ENCODE data around the gene LRIT2. TPM values are rescaled to one million over a fixed set of nuclear protein-coding genes. Genes with fewer than 3 reads are reported as not detected.

The LRIT2 gene
- total RNA-seq, 1 experiment from 2014 or later = not detected

GRCh38 chr10:84226616-84227015 is 1.3 kb upstream of the LRIT2 start:
- Histone ChIP-seq H3K27me3 (ENCODE audit: insufficient read depth, low read depth) (peaks cover 66% of the 10 kb centered on the region), H3K36me3 (ENCODE audit: low read depth) (no peaks in the 10 kb centered on the region), H3K27ac (no peak overlapping the region), H3K9me2 (ENCODE audit: insufficient read depth) (no peaks in the 10 kb centered on the region), H3F3A (ENCODE audit: insufficient read depth, low read depth) (no peaks in the 10 kb centered on the region), H3K9me3 (ENCODE audit: insufficient read depth, low read depth) (no peaks in the 10 kb centered on the region), H3K79me2 (ENCODE audit: low read depth) (no peaks in the 10 kb centered on the region), H4K20me1 (ENCODE audit: insufficient read depth) (no peaks in the 10 kb centered on the region), H3K4me3 (no peak overlapping the region), H3K4me2 (no peak overlapping the region), H3K4me1 (replicated peaks; ENCODE audit: insufficient read depth) (no peaks in the 10 kb centered on the region), H2AFZ (no peak overlapping the region)
- DNase-seq = no peak
- intact Hi-C loops (cut with micrococcal nuclease; ENCODE audit: unreplicated experiment) = no loop called here
- BruUV-seq (replicated peaks) = no TSS peak
- POLR2A ChIA-PET (ENCODE audit: unreplicated experiment) = no interaction called here
- TF ChIP-seq CTCF (conservative IDR thresholded peaks at IDR 0.05) = no peak
- no peak for TF ChIP-seq EZH2 (IDR thresholded peaks at IDR 0.05; ENCODE audit: low read depth)
- CTCF ChIA-PET = no interaction called here

DNA sequence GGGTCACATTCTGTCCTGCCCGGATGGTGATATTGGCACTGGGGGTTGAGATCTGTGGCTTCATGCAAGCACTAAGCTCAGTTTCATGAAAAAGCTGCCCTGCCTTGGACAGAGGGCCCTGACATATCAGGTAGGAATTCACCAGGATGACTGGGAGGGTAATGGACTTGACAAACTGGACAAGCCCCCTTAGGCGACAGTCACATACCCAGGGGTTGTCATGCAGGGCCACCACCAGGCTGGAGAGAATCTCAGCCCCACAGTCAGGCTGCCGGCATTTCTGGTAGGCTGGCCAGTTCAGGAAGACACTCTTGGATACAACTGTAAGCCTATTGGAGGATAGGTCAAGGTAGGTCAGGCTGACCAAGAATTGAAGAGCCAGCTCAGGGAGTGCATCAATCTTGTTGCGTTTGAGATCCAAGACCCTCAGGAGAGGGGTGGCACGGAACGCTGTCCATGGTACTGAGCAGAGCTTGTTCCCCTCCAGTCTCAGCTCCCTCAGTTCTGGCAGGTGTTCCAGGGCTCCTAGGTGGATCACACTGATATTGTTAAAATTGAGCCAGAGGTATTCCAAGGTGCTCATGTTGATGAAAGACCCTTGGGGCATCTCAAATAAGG is 824 bp downstream of the LRIT2 start:
- Histone ChIP-seq H4K20me1 (ENCODE audit: insufficient read depth) (no peaks in the 10 kb centered on the region; the same call in 1 of the 2 replicates), H3F3A (ENCODE audit: insufficient read depth, low read depth) (no peaks in the 10 kb centered on the region), H3K4me3 (no peak overlapping the region), H3K4me2 (no peak overlapping the region), H3K9me3 (ENCODE audit: insufficient read depth, low read depth) (no peaks in the 10 kb centered on the region), H2AFZ (no peak overlapping the region), H3K79me2 (ENCODE audit: low read depth) (no peaks in the 10 kb centered on the region), H3K27me3 (ENCODE audit: insufficient read depth, low read depth) (peaks cover 64% of the 10 kb centered on the region), H3K27ac (no peak overlapping the region), H3K4me1 (replicated peaks; ENCODE audit: insufficient read depth) (no peaks in the 10 kb centered on the region), H3K36me3 (ENCODE audit: low read depth) (no peaks in the 10 kb centered on the region), H3K9me2 (ENCODE audit: insufficient read depth) (no peaks in the 10 kb centered on the region)
- intact Hi-C loops (cut with micrococcal nuclease; ENCODE audit: unreplicated experiment) = no loop called here
- no TSS peak for BruUV-seq (replicated peaks)
- ChIA-PET POLR2A (ENCODE audit: unreplicated experiment) (no interaction called here), CTCF (no interaction called here)
- no peak for DNase-seq
- TF ChIP-seq CTCF (conservative IDR thresholded peaks at IDR 0.05) (no peak), EZH2 (IDR thresholded peaks at IDR 0.05; ENCODE audit: low read depth) (no peak)

- H3K4me3 ChIP-seq = no peak overlapping the region
- H2AFZ ChIP-seq = no peak overlapping the region
- no peaks in the 10 kb centered on the region for H3K79me2 ChIP-seq (ENCODE audit: low read depth)
- no TSS peak for BruUV-seq (replicated peaks)
- CTCF ChIA-PET = no interaction called here
- POLR2A ChIA-PET (ENCODE audit: unreplicated experiment) = no interaction called here
- no peak for DNase-seq
- no peak overlapping the region for H3K27ac ChIP-seq
- no peak for TF ChIP-seq EZH2 (IDR thresholded peaks at IDR 0.05; ENCODE audit: low read depth)
- TF ChIP-seq CTCF (conservative IDR thresholded peaks at IDR 0.05) = no peak
- intact Hi-C loops (cut with micrococcal nuclease; ENCODE audit: unreplicated experiment) = no loop called here
- no peaks in the 10 kb centered on the region for H3K4me1 ChIP-seq (replicated peaks; ENCODE audit: insufficient read depth)
- no peaks in the 10 kb centered on the region for H3K36me3 ChIP-seq (ENCODE audit: low read depth)
- no peaks in the 10 kb centered on the region for H3K9me3 ChIP-seq (ENCODE audit: insufficient read depth, low read depth)
- peaks cover 76% of the 10 kb centered on the region for H3K27me3 ChIP-seq (ENCODE audit: insufficient read depth, low read depth)
- no peaks in the 10 kb centered on the region; the same call in 1 of the 2 replicates for H4K20me1 ChIP-seq (ENCODE audit: insufficient read depth)
- H3F3A ChIP-seq (ENCODE audit: insufficient read depth, low read depth) = no peaks in the 10 kb centered on the region
- H3K4me2 ChIP-seq = no peak overlapping the region
- no peaks in the 10 kb centered on the region for H3K9me2 ChIP-seq (ENCODE audit: insufficient read depth)
These were observed 3.4 kb downstream of the LRIT2 start for GRCh38 chr10:84221916-84222315.

Data from PC-9 (cell line).